Adrenal gland (tissue), 12 donors: ENCODE measurements around the gene STK17A. TPM values are rescaled to one million over a fixed set of nuclear protein-coding genes. Genes with fewer than 3 reads are reported as not detected.

Experiments used
- DNase-seq, 7 donors: peaks; one replicate each; pipeline ENCODE4 v3.0.0-alpha.2; 2019 to 2020
- H3K27ac ChIP-seq, 5 donors: fragments of 200-600 bp; sonication (generic) in 4 of 5; 1 replicate in 3 of 5; 2 replicates in 2 of 5; pipeline versions ENCODE4 v1.5.1 to v1.8.0; 2016 to 2020; ENCODE audit warnings: mild to moderate bottlenecking in 1 of 5
- H3K27me3 ChIP-seq: fragments of 200-600 bp; 2 replicates; pipeline ENCODE4 v1.8.0; 2021
- H3K36me3 ChIP-seq, 2 donors: fragments of 200-600 bp; replicated peaks in 1 of 2; 1 replicate in 1 of 2; 2 replicates in 1 of 2; pipeline versions ENCODE4 v1.5.1 to v1.8.0; 2018 to 2022
- H3K4me1 ChIP-seq, 2 donors: fragments of 200-600 bp; replicated peaks in 1 of 2; 1 replicate in 1 of 2; 2 replicates in 1 of 2; pipeline versions ENCODE4 v1.5.1 to v1.8.0; 2018 to 2021
- H3K4me3 ChIP-seq, 4 donors: fragments of 200-600 bp; sonication (generic) in 3 of 4; one replicate each; pipeline ENCODE4 v1.5.1; 2016 to 2018
- H3K9me3 ChIP-seq, 3 donors: fragments of 200-600 bp; sonication (generic) in 1 of 3; replicated peaks in 1 of 3; 1 replicate in 2 of 3; 2 replicates in 1 of 3; pipeline versions ENCODE4 v1.5.1 to v1.8.0; 2016 to 2021
- CTCF ChIP-seq, 6 experiments: fragments of 450-650 bp in 4 of 6; fragments of 200-600 bp in 2 of 6; sonication (generic) in 1 of 6; IDR thresholded peaks; 1 replicate in 5 of 6; 2 replicates in 1 of 6; pipeline versions ENCODE4 v1.5.1 to v1.8.0; 2016 to 2021; ENCODE audit warnings: antibody characterized with exemption in 6 of 6, mild to moderate bottlenecking in 2 of 6, moderate library complexity in 1 of 6
- POLR2A ChIP-seq, 2 donors: fragments of 450-650 bp; IDR thresholded peaks; one replicate each; pipeline ENCODE4 v1.6.1; 2017; ENCODE audit warnings: antibody characterized with exemption in 2 of 2, mild to moderate bottlenecking in 2 of 2, moderate library complexity in 1 of 2
- WGBS, 4 donors: extraction: QIAGEN DNeasy Blood & Tissue Kit in 2 of 4; methylation state at CpG; one replicate each; pipeline versions ENCODE4 v1.1.5 to v1.1.7; 2013 to 2017; 5-methylcytosine and 5-hydroxymethylcytosine counted together
- intact Hi-C, 2 donors: fragments of 100-400 bp; cut with DNase I; formaldehyde crosslinking; loops; one replicate each; pipeline versions ENCODE4 v1.14.1 to v1.15.0; 2022 to 2023
- polyA plus RNA-seq, 3 donors: library from polyadenylated mRNA; stranded (reverse); fragments of 200-250 nt in 2 of 3; fragments of 350-450 nt in 1 of 3; fragmentation: Illumina TruSeq in 1 of 3; extraction: RNeasy Lipid Tissue Mini Kit (QIAGEN cat#74804) in 1 of 3; gene quantifications; one replicate each; pipeline ENCODE4 v1.2.3, GENCODE V29; 2013 to 2014
- total RNA-seq, 9 donors: library from RNA; depleted of rRNA in 4 of 9; stranded (reverse); fragments of >200 nt in 4 of 9; fragments of 120-200 nt in 1 of 9; fragmentation: NEBNext Ultra II Directional in 1 of 9; extraction: Animal tissue kit (Norgen Biotek cat#: 25700) in 1 of 9; gene quantifications; one replicate each; pipeline versions ENCODE4 v1.1.0 to v1.2.4, GENCODE V29; 2013 to 2023
- donor health status: healthy with polysubstance abuse.
- donor health status: Bipolar disorder and iron deficiency.
- donor health status: DM: yes; HTN: yes; CAD: no.
- donor health status: DM: no; HTN: no; CAD: no.
- donor health status: DM: no; HTN: no; CAD: no.
- donor health status: DM: yes; HTN: yes; CAD: no.

The STK17A gene
- total and polyA plus RNA-seq, 12 donors: 7.8 to 46.0 (median 26.2) TPM

- H3K4me3 ChIP-seq: no peak overlapping the region
- no peaks in the 10 kb centered on the region for H3K4me1 ChIP-seq
- no peak for TF ChIP-seq POLR2A (IDR thresholded peaks at IDR 0.05)
- no peak for TF ChIP-seq CTCF (IDR thresholded peaks at IDR 0.05)
- no peaks in the 10 kb centered on the region for H3K9me3 ChIP-seq
- no peaks in the 10 kb centered on the region for H3K27me3 ChIP-seq
- no peak for DNase-seq
- no peaks in the 10 kb centered on the region for H3K36me3 ChIP-seq
- WGBS, 4 donors: 80 to 90% (median 86%) methylated on average over 8 of the region's 8 CpGs
- intact Hi-C loops: no loop called here
- no peak overlapping the region for H3K27ac ChIP-seq
Measured at GRCh38 chr7:43552122-43552521, 30.8 kb upstream of the STK17A start.

- WGBS, 4 donors: 63 to 77% (median 70%) methylated on average over 3 of the region's 3 CpGs
- H3K27me3 ChIP-seq: no peaks in the 10 kb centered on the region
- H3K4me3 ChIP-seq: no peak overlapping the region
- no peak overlapping the region for H3K27ac ChIP-seq
- no peaks in the 10 kb centered on the region for H3K9me3 ChIP-seq
- intact Hi-C loops: no loop called here
- no peaks in the 10 kb centered on the region for H3K4me1 ChIP-seq
- no peak for DNase-seq
- TF ChIP-seq POLR2A (IDR thresholded peaks at IDR 0.05) (no peak), CTCF (IDR thresholded peaks at IDR 0.05) (no peak)
- H3K36me3 ChIP-seq: no peaks in the 10 kb centered on the region
Measured at GRCh38 chr7:43553999-43554398, 28.9 kb upstream of the STK17A start.

GRCh38 chr7:43554423-43554822, 28.5 kb upstream of the STK17A start:
- Histone ChIP-seq H3K36me3 (no peaks in the 10 kb centered on the region), H3K27me3 (no peaks in the 10 kb centered on the region), H3K4me3 (no peak overlapping the region), H3K27ac (no peak overlapping the region), H3K4me1 (no peaks in the 10 kb centered on the region), H3K9me3 (no peaks in the 10 kb centered on the region)
- DNase-seq: no peak
- WGBS, 4 donors: 88 to 90% (median 88%) methylated on average over 15 of the region's 15 CpGs
- intact Hi-C loops: no loop called here
- TF ChIP-seq POLR2A (IDR thresholded peaks at IDR 0.05): no peak
- no peak for TF ChIP-seq CTCF (IDR thresholded peaks at IDR 0.05)

GRCh38 chr7:43557831-43558495, 24.9 kb upstream of the STK17A start:
- no peak overlapping the region for H3K4me3 ChIP-seq
- no peak overlapping the region for H3K27ac ChIP-seq
- H3K4me1 ChIP-seq: no peaks in the 10 kb centered on the region
- intact Hi-C loops: no loop called here
- WGBS, 4 donors: 69 to 83% (median 79%) methylated on average over 7 of the region's 7 CpGs
- no peak for DNase-seq
- no peaks in the 10 kb centered on the region for H3K9me3 ChIP-seq
- peaks cover 4% of the 10 kb centered on the region for H3K27me3 ChIP-seq
- H3K36me3 ChIP-seq: no peaks in the 10 kb centered on the region
- TF ChIP-seq CTCF (IDR thresholded peaks at IDR 0.05) (no peak), POLR2A (IDR thresholded peaks at IDR 0.05) (no peak)
